DOHH2 (cell line): ENCODE data around the gene AGR3.
A peak's percentile ranks its signal among the peaks of the same experiment; 100 is the strongest.

ENCODE experiments used
- H3F3A ChIP-seq: fragments of 200-600 bp; sonication (generic), shearing (Covaris generic); 2 replicates; pipeline ENCODE4 v1.6.0; 2016; ENCODE audit warnings: antibody characterized with exemption, mild to moderate bottlenecking; ENCODE audit not compliant: control insufficient read depth, insufficient read depth
- H3K27ac ChIP-seq: fragments of 200-600 bp; sonication (generic); 2 replicates; pipeline ENCODE4 v1.5.1; 2014; ENCODE audit warnings: low read depth, mild to moderate bottlenecking, low read length, moderate library complexity
- H3K27me3 ChIP-seq: fragments of 200-600 bp; sonication (generic); 2 replicates; pipeline ENCODE4 v1.6.1; 2014; ENCODE audit warnings: mild to moderate bottlenecking, low read length, mixed read lengths; ENCODE audit not compliant: control insufficient read depth
- H3K36me3 ChIP-seq: fragments of 200-600 bp; sonication (generic); 2 replicates; pipeline ENCODE4 v1.6.1; 2014; ENCODE audit warnings: mild to moderate bottlenecking, low read length, moderate library complexity, mixed read lengths; ENCODE audit not compliant: control insufficient read depth
- H3K4me1 ChIP-seq: fragments of 200-600 bp; sonication (generic); 2 replicates; pipeline ENCODE4 v1.6.1; 2014; ENCODE audit warnings: mild to moderate bottlenecking, low read length, mixed read lengths; ENCODE audit not compliant: control insufficient read depth
- H3K4me2 ChIP-seq: fragments of 200-600 bp; sonication (generic); 2 replicates; pipeline ENCODE4 v1.6.0; 2014; ENCODE audit warnings: mild to moderate bottlenecking, low read length, moderate library complexity
- H3K4me3 ChIP-seq: fragments of 200-600 bp; sonication (generic); 2 replicates; pipeline ENCODE4 v1.5.1; 2014; ENCODE audit warnings: mild to moderate bottlenecking, low read length, mixed read lengths
- H3K79me2 ChIP-seq: fragments of 200-600 bp; sonication (generic); 2 replicates; pipeline ENCODE4 v1.6.1; 2014; ENCODE audit warnings: mild to moderate bottlenecking, low read length, mixed read lengths; ENCODE audit not compliant: control insufficient read depth
- H3K9me2 ChIP-seq: fragments of 200-600 bp; sonication (generic); replicated peaks from 2 replicates; pipeline ENCODE4 v1.6.1; 2014; ENCODE audit warnings: mild to moderate bottlenecking, low read length, mixed read lengths; ENCODE audit not compliant: control insufficient read depth
- H3K9me3 ChIP-seq: fragments of 200-600 bp; sonication (generic); 2 replicates; pipeline ENCODE4 v1.6.1; 2014; ENCODE audit warnings: antibody characterized with exemption, low read length, mixed read lengths; ENCODE audit not compliant: control insufficient read depth, insufficient read depth
- H4K20me1 ChIP-seq: fragments of 200-600 bp; sonication (generic); 2 replicates; pipeline ENCODE4 v1.6.0; 2014; ENCODE audit warnings: low read depth, mild to moderate bottlenecking, antibody characterized with exemption, low read length, moderate library complexity; ENCODE audit not compliant: control insufficient read depth, insufficient read depth
- EZH2phosphoT487 ChIP-seq: fragments of 200-600 bp; sonication (generic); IDR thresholded peaks from 2 replicates; pipeline ENCODE4 v1.6.1; 2017; ENCODE audit warnings: borderline replicate concordance, mild to moderate bottlenecking, antibody characterized with exemption, low read length, moderate library complexity, mixed read lengths
- TF ChIP-seq, protein P1 (sequence below): fragments of 200-600 bp; sonication (generic); IDR thresholded peaks from one replicate; pipeline ENCODE4 v1.5.1; 2014; ENCODE audit warnings: antibody characterized with exemption, mild to moderate bottlenecking, low read depth, low read length; ENCODE audit not compliant: poor library complexity, severe bottlenecking

AGR3 gene

DNA sequence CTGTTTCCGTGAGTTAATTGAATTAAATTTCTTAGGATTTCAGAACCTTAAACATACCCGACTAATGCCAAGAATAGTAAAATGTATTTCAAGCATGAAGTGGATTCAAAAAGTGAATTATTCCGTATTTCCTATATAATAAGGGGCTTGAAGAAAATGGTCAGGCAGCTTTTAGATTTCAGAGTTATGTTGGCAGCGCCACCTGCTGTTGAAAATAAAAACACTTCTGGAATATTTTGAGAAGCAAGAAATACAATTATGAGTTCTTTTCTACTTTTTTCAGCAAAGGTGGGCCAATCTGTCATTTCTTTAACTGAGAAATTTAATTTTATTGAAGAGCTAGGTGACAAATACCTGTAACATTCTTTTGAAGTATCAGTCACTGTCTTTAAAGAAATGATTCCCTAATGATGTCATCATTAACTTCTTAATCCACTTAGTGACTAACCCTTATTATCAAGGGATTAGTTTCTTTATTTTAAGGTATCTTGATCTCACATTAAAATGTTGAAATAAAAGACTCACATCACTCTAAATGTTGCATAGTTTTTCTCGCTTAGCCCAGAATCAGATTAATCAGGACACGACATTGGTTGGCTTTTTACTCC is 36.6 kb upstream of the AGR3 start:
- H3F3A ChIP-seq: no peaks in the 10 kb centered on the region
- TF ChIP-seq, protein P1, sequence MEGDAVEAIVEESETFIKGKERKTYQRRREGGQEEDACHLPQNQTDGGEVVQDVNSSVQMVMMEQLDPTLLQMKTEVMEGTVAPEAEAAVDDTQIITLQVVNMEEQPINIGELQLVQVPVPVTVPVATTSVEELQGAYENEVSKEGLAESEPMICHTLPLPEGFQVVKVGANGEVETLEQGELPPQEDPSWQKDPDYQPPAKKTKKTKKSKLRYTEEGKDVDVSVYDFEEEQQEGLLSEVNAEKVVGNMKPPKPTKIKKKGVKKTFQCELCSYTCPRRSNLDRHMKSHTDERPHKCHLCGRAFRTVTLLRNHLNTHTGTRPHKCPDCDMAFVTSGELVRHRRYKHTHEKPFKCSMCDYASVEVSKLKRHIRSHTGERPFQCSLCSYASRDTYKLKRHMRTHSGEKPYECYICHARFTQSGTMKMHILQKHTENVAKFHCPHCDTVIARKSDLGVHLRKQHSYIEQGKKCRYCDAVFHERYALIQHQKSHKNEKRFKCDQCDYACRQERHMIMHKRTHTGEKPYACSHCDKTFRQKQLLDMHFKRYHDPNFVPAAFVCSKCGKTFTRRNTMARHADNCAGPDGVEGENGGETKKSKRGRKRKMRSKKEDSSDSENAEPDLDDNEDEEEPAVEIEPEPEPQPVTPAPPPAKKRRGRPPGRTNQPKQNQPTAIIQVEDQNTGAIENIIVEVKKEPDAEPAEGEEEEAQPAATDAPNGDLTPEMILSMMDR: peak; percentile 85
- no peak for TF ChIP-seq EZH2phosphoT487
- H3K4me2 ChIP-seq: 0 out of 2 replicates have a peak overlapping the region, but pooled peaks have one; percentile 70
- peaks cover 42% of the 10 kb centered on the region for H3K4me1 ChIP-seq
- no peaks in the 10 kb centered on the region for H3K79me2 ChIP-seq
- H4K20me1 ChIP-seq: no peaks in the 10 kb centered on the region
- no peaks in the 10 kb centered on the region for H3K27me3 ChIP-seq
- H3K9me3 ChIP-seq: no peaks in the 10 kb centered on the region
- no peaks in the 10 kb centered on the region for H3K9me2 ChIP-seq
- H3K27ac ChIP-seq: no peak overlapping the region
- H3K4me3 ChIP-seq: no peak overlapping the region
- H3K36me3 ChIP-seq: no peaks in the 10 kb centered on the region

DNA sequence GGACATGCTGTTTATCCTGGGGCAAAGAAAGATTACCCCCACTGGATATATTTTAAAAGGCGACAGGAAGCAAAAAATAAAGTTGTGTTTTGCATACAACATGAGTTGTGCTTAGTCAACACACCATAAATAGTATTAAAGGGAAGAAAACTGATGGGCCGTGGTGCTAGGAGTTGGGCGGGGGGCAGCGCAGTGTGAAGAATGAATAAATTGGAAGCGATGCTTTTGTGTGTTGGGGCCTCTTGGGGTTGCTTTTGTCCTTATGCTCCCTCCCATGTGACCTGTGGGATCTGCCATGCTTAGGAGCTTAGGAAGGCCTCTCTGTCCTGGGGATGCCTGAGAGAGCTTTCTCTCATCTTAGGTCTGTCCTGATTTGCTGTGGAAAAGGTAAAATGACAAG is 35.0 kb upstream of the AGR3 start:
- Histone ChIP-seq H3K9me2 (no peaks in the 10 kb centered on the region), H3K27me3 (no peaks in the 10 kb centered on the region), H3K79me2 (no peaks in the 10 kb centered on the region), H3K4me3 (peak overlapping the region; percentile 48), H3K9me3 (no peaks in the 10 kb centered on the region), H3K4me2 (peak overlapping the region; percentile 70), H3K4me1 (peaks cover 31% of the 10 kb centered on the region), H3F3A (no peaks in the 10 kb centered on the region), H3K36me3 (no peaks in the 10 kb centered on the region), H3K27ac (no peak overlapping the region), H4K20me1 (no peaks in the 10 kb centered on the region)
- TF ChIP-seq, protein P1: no peak
- TF ChIP-seq EZH2phosphoT487: no peak

DNA sequence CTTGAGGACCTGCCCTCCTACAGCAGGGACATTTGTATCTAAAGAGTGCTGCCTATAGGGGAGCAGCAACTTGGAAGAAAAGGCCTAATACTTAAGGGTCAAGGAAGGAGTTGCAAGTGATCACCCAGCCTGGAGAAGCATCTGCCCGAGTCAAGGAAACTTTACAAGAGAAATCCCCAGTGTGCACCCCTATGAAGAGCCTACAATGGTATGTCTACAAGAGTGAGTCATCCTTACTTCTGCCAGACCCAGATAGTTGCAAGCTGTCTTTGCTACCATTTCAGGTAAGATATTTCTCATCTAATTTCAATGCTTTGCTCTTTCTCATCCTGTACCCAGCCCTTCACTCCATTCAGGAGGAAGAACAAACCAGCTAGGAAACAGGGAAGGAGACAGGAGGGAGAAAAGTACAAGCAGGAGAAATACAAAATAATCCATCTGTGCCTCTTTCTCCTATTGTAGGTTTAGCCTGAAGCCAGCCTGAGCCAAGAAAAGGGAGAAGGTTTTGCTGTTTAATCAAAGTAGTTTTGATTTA is 34.4 kb upstream of the AGR3 start:
- Histone ChIP-seq H3F3A (no peaks in the 10 kb centered on the region), H3K9me3 (no peaks in the 10 kb centered on the region), H3K27me3 (no peaks in the 10 kb centered on the region), H3K4me2 (peak overlapping the region; percentile 70), H3K4me3 (peak overlapping the region; percentile 48), H3K9me2 (no peaks in the 10 kb centered on the region), H3K27ac (no peak overlapping the region), H3K36me3 (no peaks in the 10 kb centered on the region), H3K79me2 (no peaks in the 10 kb centered on the region), H4K20me1 (no peaks in the 10 kb centered on the region), H3K4me1 (peaks cover 26% of the 10 kb centered on the region)
- TF ChIP-seq EZH2phosphoT487: no peak
- TF ChIP-seq, protein P1: no peak
